Suprapubic skin (tissue), 4 donors: ENCODE measurements around the gene METTL9.

ENCODE experiments used
- POLR2A ChIP-seq, 2 donors: fragments of 450-650 bp; IDR thresholded peaks; one replicate each; pipeline ENCODE4 v1.6.1; 2017; ENCODE audit warnings: antibody characterized with exemption in 2 of 2, mild to moderate bottlenecking in 2 of 2, moderate library complexity in 2 of 2
- POLR2AphosphoS5 ChIP-seq, 3 donors: sonication (generic); formaldehyde crosslinking; IDR thresholded peaks; one replicate each; pipeline ENCODE4 v1.6.1; 2017; ENCODE audit warnings: antibody characterized with exemption in 3 of 3
- TF ChIP-seq, protein P1 (sequence below), 2 donors: fragments of 200-600 bp in 1 of 2; fragments of 450-650 bp in 1 of 2; sonication (generic) in 1 of 2; IDR thresholded peaks; one replicate each; pipeline ENCODE4 v1.5.1; 2016 to 2019; ENCODE audit warnings: antibody characterized with exemption in 2 of 2, mild to moderate bottlenecking in 1 of 2, moderate library complexity in 1 of 2

DNA sequence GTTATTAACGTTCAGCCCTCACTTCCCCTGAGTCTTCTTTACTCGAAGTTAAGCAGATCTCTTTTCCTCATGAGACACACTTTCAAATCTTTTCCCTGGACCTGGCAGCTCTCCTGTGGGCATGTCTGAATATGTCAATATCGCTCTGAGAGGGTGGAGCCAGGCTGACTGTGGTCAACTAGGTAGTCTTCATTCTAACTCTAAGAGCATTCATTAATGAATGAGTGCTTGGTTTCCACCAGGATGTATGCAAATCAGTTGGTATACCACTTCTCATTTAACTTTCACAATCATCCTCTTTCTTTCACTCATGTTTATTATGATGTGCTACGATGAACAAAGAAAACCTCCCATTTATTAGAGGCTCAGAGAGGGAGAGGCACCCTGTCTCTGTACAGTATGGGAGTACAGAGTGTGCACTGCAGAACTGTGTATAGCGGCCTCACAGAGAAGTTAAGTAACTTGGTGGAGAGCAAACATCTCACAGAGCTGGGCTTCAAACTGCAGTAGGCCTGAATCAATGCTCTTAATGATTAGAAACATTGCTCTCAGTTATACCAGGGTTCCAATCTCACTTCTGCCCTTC, 104.3 kb downstream of the METTL9 start:
- TF ChIP-seq, protein P1, sequence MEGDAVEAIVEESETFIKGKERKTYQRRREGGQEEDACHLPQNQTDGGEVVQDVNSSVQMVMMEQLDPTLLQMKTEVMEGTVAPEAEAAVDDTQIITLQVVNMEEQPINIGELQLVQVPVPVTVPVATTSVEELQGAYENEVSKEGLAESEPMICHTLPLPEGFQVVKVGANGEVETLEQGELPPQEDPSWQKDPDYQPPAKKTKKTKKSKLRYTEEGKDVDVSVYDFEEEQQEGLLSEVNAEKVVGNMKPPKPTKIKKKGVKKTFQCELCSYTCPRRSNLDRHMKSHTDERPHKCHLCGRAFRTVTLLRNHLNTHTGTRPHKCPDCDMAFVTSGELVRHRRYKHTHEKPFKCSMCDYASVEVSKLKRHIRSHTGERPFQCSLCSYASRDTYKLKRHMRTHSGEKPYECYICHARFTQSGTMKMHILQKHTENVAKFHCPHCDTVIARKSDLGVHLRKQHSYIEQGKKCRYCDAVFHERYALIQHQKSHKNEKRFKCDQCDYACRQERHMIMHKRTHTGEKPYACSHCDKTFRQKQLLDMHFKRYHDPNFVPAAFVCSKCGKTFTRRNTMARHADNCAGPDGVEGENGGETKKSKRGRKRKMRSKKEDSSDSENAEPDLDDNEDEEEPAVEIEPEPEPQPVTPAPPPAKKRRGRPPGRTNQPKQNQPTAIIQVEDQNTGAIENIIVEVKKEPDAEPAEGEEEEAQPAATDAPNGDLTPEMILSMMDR (IDR thresholded peaks at IDR 0.05), result no peak
- TF ChIP-seq POLR2A (IDR thresholded peaks at IDR 0.05) (no peak), POLR2AphosphoS5 (IDR thresholded peaks at IDR 0.05) (no peak)
